Ishikawa (cell line): ENCODE measurements around the gene GRID2IP.

Source experiments
- CEBPB ChIP-seq: IDR thresholded peaks from 2 replicates; pipeline ENCODE4 v1.6.1; 2012
- CREB1 ChIP-seq: IDR thresholded peaks from 2 replicates; pipeline ENCODE4 v1.6.1; 2012; ENCODE audit warnings: low read depth
- EGR1 ChIP-seq: IDR thresholded peaks from 2 replicates; pipeline ENCODE4 v1.6.1; 2012
- EP300 ChIP-seq: IDR thresholded peaks from 2 replicates; pipeline ENCODE4 v1.6.1; 2012; ENCODE audit warnings: borderline replicate concordance
- FOXM1 ChIP-seq: IDR thresholded peaks from 2 replicates; pipeline ENCODE4 v1.6.1; 2012; ENCODE audit warnings: low read depth, borderline replicate concordance
- MAX ChIP-seq: IDR thresholded peaks from 2 replicates; pipeline ENCODE4 v1.6.1; 2012
- NFIC ChIP-seq: IDR thresholded peaks from 2 replicates; pipeline ENCODE4 v1.6.1; 2012
- RAD21 ChIP-seq: IDR thresholded peaks from 2 replicates; pipeline ENCODE4 v1.6.1; 2012; ENCODE audit warnings: low read depth
- REST ChIP-seq: IDR thresholded peaks from 2 replicates; pipeline ENCODE4 v1.6.1; 2012; ENCODE audit warnings: low read depth, mild to moderate bottlenecking
- TAF1 ChIP-seq: IDR thresholded peaks from 2 replicates; pipeline ENCODE4 v1.6.1; 2012; ENCODE audit warnings: low read depth, mild to moderate bottlenecking
- TCF12 ChIP-seq: IDR thresholded peaks from 2 replicates; pipeline ENCODE4 v1.6.1; 2012; ENCODE audit warnings: low read depth
- TEAD4 ChIP-seq: IDR thresholded peaks from 2 replicates; pipeline ENCODE4 v1.6.1; 2012
- USF1 ChIP-seq: IDR thresholded peaks from 2 replicates; pipeline ENCODE4 v1.6.1; 2012
- YY1 ChIP-seq: IDR thresholded peaks from 2 replicates; pipeline ENCODE4 v1.6.1; 2012; ENCODE audit warnings: low read depth
- ZBTB7A ChIP-seq: IDR thresholded peaks from 2 replicates; pipeline ENCODE4 v1.6.1; 2012; ENCODE audit warnings: low read depth

Gene GRID2IP

GRCh38 chr7:6589151-6589828 lies 38.0 kb upstream of the GRID2IP start:
- TF ChIP-seq MAX, result no peak
- no peak for TF ChIP-seq CEBPB
- no peak for TF ChIP-seq EP300
- TF ChIP-seq FOXM1, result no peak
- TF ChIP-seq USF1, result no peak
- no peak for TF ChIP-seq TAF1
- TF ChIP-seq ZBTB7A, result no peak
- no peak for TF ChIP-seq REST
- TF ChIP-seq NFIC, result no peak
- TF ChIP-seq TEAD4, result no peak
- no peak for TF ChIP-seq RAD21
- no peak for TF ChIP-seq EGR1
- no peak for TF ChIP-seq CREB1
- no peak for TF ChIP-seq TCF12
- TF ChIP-seq YY1, result no peak

GRCh38 chr7:6588566-6588965 lies 37.3 kb upstream of the GRID2IP start:
- TF ChIP-seq EP300 (no peak), TAF1 (no peak), YY1 (no peak), RAD21 (no peak)

GRCh38 chr7:6579446-6579845 lies 28.2 kb upstream of the GRID2IP start:
- TF ChIP-seq TAF1, result no peak
- TF ChIP-seq YY1, result no peak
- no peak for TF ChIP-seq EP300
- no peak for TF ChIP-seq NFIC
- TF ChIP-seq RAD21, result no peak
- TF ChIP-seq CREB1, result no peak
- TF ChIP-seq EGR1, result no peak
- TF ChIP-seq REST, result no peak

- no peak for TF ChIP-seq MAX
- TF ChIP-seq EGR1, result no peak
- TF ChIP-seq TEAD4, result no peak
- no peak for TF ChIP-seq TCF12
- no peak for TF ChIP-seq USF1
- TF ChIP-seq CEBPB, result no peak
- TF ChIP-seq YY1, result no peak
- no peak for TF ChIP-seq NFIC
- no peak for TF ChIP-seq FOXM1
- no peak for TF ChIP-seq CREB1
- TF ChIP-seq REST, result no peak
- TF ChIP-seq RAD21, result no peak
- TF ChIP-seq EP300, result no peak
- TF ChIP-seq ZBTB7A, result no peak
- no peak for TF ChIP-seq TAF1
Measured at GRCh38 chr7:6578114-6579084, 27.1 kb upstream of the GRID2IP start.
